Trophoblast cell (in vitro differentiated cells and primary cell): Measurements from ENCODE around the gene USH2A.

ENCODE experiments used
- DNase-seq, 2 donors: peaks; one replicate each; pipeline ENCODE4 v3.0.0-alpha.2; 2016
- H2AFZ ChIP-seq: 2 replicates; pipeline ENCODE4 v1.6.1; 2013; ENCODE audit warnings: low read length, moderate library complexity, mild to moderate bottlenecking; ENCODE audit not compliant: insufficient read depth, poor library complexity
- H2AK5ac ChIP-seq: 2 replicates; pipeline ENCODE4 v1.6.1; 2013; ENCODE audit warnings: mild to moderate bottlenecking, low read length
- H2BK120ac ChIP-seq: 2 replicates; pipeline ENCODE4 v1.6.1; 2013; ENCODE audit warnings: low read length, mild to moderate bottlenecking, moderate library complexity; ENCODE audit not compliant: insufficient read depth, poor library complexity
- H2BK12ac ChIP-seq: 2 replicates; pipeline ENCODE4 v1.6.1; 2013; ENCODE audit warnings: mild to moderate bottlenecking, low read length, moderate library complexity
- H2BK5ac ChIP-seq: 2 replicates; pipeline ENCODE4 v1.6.1; 2013; ENCODE audit warnings: low read length, low read depth, moderate library complexity, mild to moderate bottlenecking; ENCODE audit not compliant: poor library complexity
- H3K14ac ChIP-seq: 2 replicates; pipeline ENCODE4 v1.6.1; 2013; ENCODE audit warnings: mild to moderate bottlenecking, low read length
- H3K18ac ChIP-seq: 2 replicates; pipeline ENCODE4 v1.6.1; 2013; ENCODE audit warnings: mild to moderate bottlenecking, low read length
- H3K23ac ChIP-seq: 2 replicates; pipeline ENCODE4 v1.6.1; 2013; ENCODE audit warnings: low read length
- H3K27ac ChIP-seq: 2 replicates; pipeline ENCODE4 v1.5.1; 2013; ENCODE audit warnings: low read depth, mild to moderate bottlenecking, inconsistent platforms, low read length, moderate library complexity
- H3K27me3 ChIP-seq: 2 replicates; pipeline ENCODE4 v1.6.1; 2013; ENCODE audit warnings: inconsistent platforms, mild to moderate bottlenecking, low read length, moderate library complexity; ENCODE audit not compliant: insufficient read depth
- H3K36me3 ChIP-seq, 2 experiments: 1 replicate in 1 of 2; 2 replicates in 1 of 2; pipeline ENCODE4 v1.6.1; 2013; ENCODE audit warnings: low read length in 2 of 2, mild to moderate bottlenecking in 2 of 2, moderate library complexity in 1 of 2; ENCODE audit not compliant: insufficient read depth in 2 of 2, control insufficient read depth in 1 of 2
- H3K4ac ChIP-seq: 2 replicates; pipeline ENCODE4 v1.6.1; 2013; ENCODE audit warnings: low read depth, mild to moderate bottlenecking, low read length, moderate library complexity
- H3K4me1 ChIP-seq, 2 experiments: 1 replicate in 1 of 2; 2 replicates in 1 of 2; pipeline ENCODE4 v1.6.1; 2013; ENCODE audit warnings: low read length in 2 of 2, mild to moderate bottlenecking in 2 of 2, moderate library complexity in 1 of 2; ENCODE audit not compliant: insufficient read depth in 2 of 2, control insufficient read depth in 1 of 2
- H3K4me2 ChIP-seq: 2 replicates; pipeline ENCODE4 v1.6.1; 2013; ENCODE audit warnings: inconsistent platforms, mild to moderate bottlenecking, low read length, moderate library complexity
- H3K4me3 ChIP-seq: 2 replicates; pipeline ENCODE4 v1.5.1; 2013; ENCODE audit warnings: mild to moderate bottlenecking, low read depth, low read length, inconsistent platforms
- H3K79me1 ChIP-seq: one replicate; pipeline ENCODE4 v1.6.1; 2013; ENCODE audit warnings: low read length
- H3K79me2 ChIP-seq: 2 replicates; pipeline ENCODE4 v1.6.1; 2013; ENCODE audit warnings: low read length, mild to moderate bottlenecking; ENCODE audit not compliant: control insufficient read depth, insufficient read depth, poor library complexity
- H3K9ac ChIP-seq: 2 replicates; pipeline ENCODE4 v1.6.1; 2013; ENCODE audit warnings: mild to moderate bottlenecking, low read length
- H3K9me3 ChIP-seq: 2 replicates; pipeline ENCODE4 v1.6.1; 2013; ENCODE audit warnings: low read depth, mild to moderate bottlenecking, control low read depth, inconsistent platforms, low read length; ENCODE audit not compliant: insufficient read depth
- H4K12ac ChIP-seq: 2 replicates; pipeline ENCODE4 v1.6.1; 2013; ENCODE audit warnings: low read depth, mild to moderate bottlenecking, low read length, moderate library complexity
- H4K8ac ChIP-seq: 2 replicates; pipeline ENCODE4 v1.6.1; 2013; ENCODE audit warnings: low read depth, mild to moderate bottlenecking, low read length, moderate library complexity
- H4K91ac ChIP-seq: one replicate; pipeline ENCODE4 v1.6.1; 2013; ENCODE audit warnings: low read depth, mild to moderate bottlenecking, low read length, moderate library complexity
- WGBS: extraction: QIAGEN DNeasy Blood & Tissue Kit; methylation state at CpG from one replicate; pipeline ENCODE4 v1.1.7; 2013; ENCODE audit warnings: missing lambda C conversion rate; ENCODE audit not compliant: insufficient read length, insufficient coverage; ENCODE audit errors: extremely low coverage; 5-methylcytosine and 5-hydroxymethylcytosine counted together

USH2A gene

GRCh38 chr1:216193839-216194443 is 229.3 kb downstream of the USH2A start:
- Histone ChIP-seq H3K14ac (no peak overlapping the region), H3K27ac (no peak overlapping the region), H3K9me3 (no peaks in the 10 kb centered on the region), H3K4ac (no peak overlapping the region), H3K23ac (no peak overlapping the region), H3K36me3 (no peaks in the 10 kb centered on the region), H2AK5ac (no peak overlapping the region), H3K4me2 (no peak overlapping the region), H3K18ac (no peak overlapping the region), H3K9ac (no peak overlapping the region), H2BK5ac (no peak overlapping the region), H2BK120ac (no peak overlapping the region), H2BK12ac (no peak overlapping the region), H3K27me3 (no peaks in the 10 kb centered on the region), H3K4me3 (no peak overlapping the region), H3K79me1 (no peaks in the 10 kb centered on the region), H2AFZ (no peak overlapping the region), H4K12ac (no peak overlapping the region), H4K91ac (no peak overlapping the region), H3K79me2 (no peaks in the 10 kb centered on the region), H4K8ac (no peak overlapping the region), H3K4me1 (no peaks in the 10 kb centered on the region)
- DNase-seq, result peak; percentile 18 to 42
- WGBS, result no CpG with 5 or more reads among the region's 7 CpGs

- H3K79me2 ChIP-seq, result no peaks in the 10 kb centered on the region
- no peak overlapping the region for H3K4me3 ChIP-seq
- H2BK12ac ChIP-seq, result no peak overlapping the region
- H3K4me1 ChIP-seq, result no peaks in the 10 kb centered on the region
- H3K79me1 ChIP-seq, result no peaks in the 10 kb centered on the region
- H3K9me3 ChIP-seq, result no peaks in the 10 kb centered on the region
- no CpG with 5 or more reads among the region's 4 CpGs for WGBS
- no peak overlapping the region for H3K23ac ChIP-seq
- H3K27ac ChIP-seq, result no peak overlapping the region
- no peak overlapping the region for H2AFZ ChIP-seq
- H2BK5ac ChIP-seq, result no peak overlapping the region
- no peak for DNase-seq
- no peak overlapping the region for H3K14ac ChIP-seq
- H3K18ac ChIP-seq, result no peak overlapping the region
- no peaks in the 10 kb centered on the region for H3K27me3 ChIP-seq
- H3K4ac ChIP-seq, result no peak overlapping the region
- no peak overlapping the region for H3K4me2 ChIP-seq
- H2BK120ac ChIP-seq, result no peak overlapping the region
- no peak overlapping the region for H3K9ac ChIP-seq
- no peaks in the 10 kb centered on the region for H3K36me3 ChIP-seq
- no peak overlapping the region for H4K12ac ChIP-seq
- no peak overlapping the region for H4K8ac ChIP-seq
- no peak overlapping the region for H4K91ac ChIP-seq
- no peak overlapping the region for H2AK5ac ChIP-seq
Measured at GRCh38 chr1:216190438-216190837, 232.8 kb downstream of the USH2A start.

GRCh38 chr1:216186816-216187215 is 236.4 kb downstream of the USH2A start:
- Histone ChIP-seq H2BK5ac (no peak overlapping the region), H4K8ac (no peak overlapping the region), H4K91ac (no peak overlapping the region), H3K18ac (no peak overlapping the region), H3K23ac (no peak overlapping the region), H4K12ac (no peak overlapping the region), H3K9ac (no peak overlapping the region), H2AFZ (no peak overlapping the region), H3K27me3 (no peaks in the 10 kb centered on the region), H3K9me3 (no peaks in the 10 kb centered on the region), H3K4me1 (peaks cover 0 to 2% of the 10 kb centered on the region in 2 experiments), H3K27ac (no peak overlapping the region), H3K4ac (no peak overlapping the region), H3K36me3 (no peaks in the 10 kb centered on the region), H2AK5ac (no peak overlapping the region), H3K4me3 (no peak overlapping the region), H3K14ac (no peak overlapping the region), H3K79me2 (no peaks in the 10 kb centered on the region), H2BK120ac (no peak overlapping the region), H3K4me2 (no peak overlapping the region), H3K79me1 (no peaks in the 10 kb centered on the region), H2BK12ac (no peak overlapping the region)
- WGBS, result no CpG with 5 or more reads among the region's 2 CpGs
- peak in 1 of 2 donors; percentile 19 for DNase-seq

GRCh38 chr1:216186141-216186540 is 237.1 kb downstream of the USH2A start:
- H3K9me3 ChIP-seq, result no peaks in the 10 kb centered on the region
- H2BK12ac ChIP-seq, result no peak overlapping the region
- no peak overlapping the region for H3K14ac ChIP-seq
- no peaks in the 10 kb centered on the region for H3K79me1 ChIP-seq
- no peak overlapping the region for H3K18ac ChIP-seq
- WGBS, result no CpG with 5 or more reads among the region's 2 CpGs
- no peaks in the 10 kb centered on the region for H3K36me3 ChIP-seq
- DNase-seq, result no peak
- H2AFZ ChIP-seq, result no peak overlapping the region
- H3K4ac ChIP-seq, result no peak overlapping the region
- H4K12ac ChIP-seq, result no peak overlapping the region
- H3K27ac ChIP-seq, result no peak overlapping the region
- no peaks in the 10 kb centered on the region for H3K27me3 ChIP-seq
- no peaks in the 10 kb centered on the region for H3K79me2 ChIP-seq
- peaks cover 0 to 2% of the 10 kb centered on the region in 2 experiments for H3K4me1 ChIP-seq
- H3K9ac ChIP-seq, result no peak overlapping the region
- no peak overlapping the region for H3K23ac ChIP-seq
- no peak overlapping the region for H2BK5ac ChIP-seq
- H2BK120ac ChIP-seq, result no peak overlapping the region
- no peak overlapping the region for H3K4me3 ChIP-seq
- H4K91ac ChIP-seq, result no peak overlapping the region
- H4K8ac ChIP-seq, result no peak overlapping the region
- H3K4me2 ChIP-seq, result no peak overlapping the region
- no peak overlapping the region for H2AK5ac ChIP-seq
